Anterior cingulate cortex (tissue), 58 donors: ENCODE data around the gene KCNQ1.
A peak's percentile ranks its signal among the peaks of the same experiment; 100 is the strongest.

Experiments used
- DNase-seq, 58 donors: peaks; one replicate each; lab custom pipeline; 2025; lab: John Stamatoyannopoulos, UW

The KCNQ1 gene

DNA sequence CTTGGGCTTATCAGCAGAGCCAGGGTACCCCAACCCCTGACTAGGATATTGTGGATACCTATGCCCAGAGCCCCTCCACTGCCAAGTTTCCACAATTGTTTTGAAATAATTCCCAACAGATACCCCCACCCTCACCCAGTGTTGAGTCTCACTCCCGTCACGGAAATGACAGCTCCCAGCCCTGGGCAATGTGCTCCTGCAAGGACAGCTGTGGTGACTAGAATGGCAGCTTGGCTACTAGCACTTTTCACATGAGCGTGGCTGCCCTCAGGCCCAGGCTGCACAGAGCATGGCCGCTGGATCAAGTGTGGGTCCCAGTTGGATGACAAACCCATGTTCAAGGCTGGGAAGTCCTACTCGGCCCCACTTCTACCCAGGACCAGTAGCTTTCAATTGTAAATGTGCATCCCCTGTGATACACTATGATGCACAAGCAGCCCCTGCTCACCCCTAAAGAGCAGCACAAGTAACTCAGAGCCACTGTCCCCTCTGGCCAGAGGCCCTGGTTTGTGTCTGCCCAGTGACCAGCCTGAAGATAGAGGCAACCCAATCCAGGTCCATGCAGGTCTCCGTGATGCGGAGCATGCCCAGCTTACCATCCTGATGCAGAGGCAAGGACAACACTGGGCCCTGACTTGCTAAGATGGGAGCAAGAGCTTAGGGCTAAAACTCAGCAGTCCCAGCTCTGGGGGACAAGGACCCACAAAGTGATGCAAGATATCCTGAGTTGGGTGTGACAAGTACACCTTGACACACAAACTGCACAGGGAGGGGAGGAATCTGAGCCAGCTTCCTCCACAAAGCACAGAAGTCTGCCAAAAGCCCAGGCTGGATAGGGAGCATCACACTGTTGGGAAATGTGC is 241.8 kb downstream of the KCNQ1 start:
- DNase-seq = no peak

DNA sequence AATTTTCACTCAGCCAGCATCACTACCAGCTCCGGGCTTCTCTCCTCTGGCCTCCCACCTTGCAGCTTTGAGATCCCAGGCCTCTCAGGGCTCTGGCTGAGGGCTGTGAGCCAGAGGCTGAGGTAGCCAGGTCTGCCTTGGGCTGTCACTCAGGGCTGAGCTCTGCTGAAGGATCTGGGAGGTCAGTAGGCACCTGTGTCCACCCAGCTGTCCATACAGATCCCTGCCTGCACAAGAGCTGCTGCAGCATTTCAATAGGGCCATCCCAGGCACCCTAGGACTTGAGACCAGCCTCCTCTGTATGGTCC is 242.4 kb downstream of the KCNQ1 start:
- DNase-seq = no peak

DNA sequence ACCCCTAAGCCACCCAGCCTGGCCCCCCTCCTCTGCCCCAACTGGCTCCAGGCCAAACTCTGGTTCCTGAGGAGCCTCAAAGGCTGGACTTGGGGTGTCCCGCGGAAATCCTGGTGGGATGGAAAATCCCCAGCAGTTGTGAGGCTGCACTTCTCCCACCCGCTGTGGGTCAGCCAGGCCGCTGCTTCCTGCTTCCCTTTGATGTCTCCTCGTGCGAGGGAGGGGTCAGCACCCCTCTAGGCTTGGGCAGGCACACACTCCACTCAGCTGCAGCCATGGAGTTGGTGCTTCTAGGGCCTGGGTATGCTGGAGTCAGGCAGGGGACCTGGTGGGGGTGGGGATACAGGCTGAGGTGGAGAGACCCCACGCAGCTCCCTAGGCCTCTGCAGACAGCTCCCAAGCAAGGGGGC is 243.0 kb downstream of the KCNQ1 start:
- no peak for DNase-seq

DNA sequence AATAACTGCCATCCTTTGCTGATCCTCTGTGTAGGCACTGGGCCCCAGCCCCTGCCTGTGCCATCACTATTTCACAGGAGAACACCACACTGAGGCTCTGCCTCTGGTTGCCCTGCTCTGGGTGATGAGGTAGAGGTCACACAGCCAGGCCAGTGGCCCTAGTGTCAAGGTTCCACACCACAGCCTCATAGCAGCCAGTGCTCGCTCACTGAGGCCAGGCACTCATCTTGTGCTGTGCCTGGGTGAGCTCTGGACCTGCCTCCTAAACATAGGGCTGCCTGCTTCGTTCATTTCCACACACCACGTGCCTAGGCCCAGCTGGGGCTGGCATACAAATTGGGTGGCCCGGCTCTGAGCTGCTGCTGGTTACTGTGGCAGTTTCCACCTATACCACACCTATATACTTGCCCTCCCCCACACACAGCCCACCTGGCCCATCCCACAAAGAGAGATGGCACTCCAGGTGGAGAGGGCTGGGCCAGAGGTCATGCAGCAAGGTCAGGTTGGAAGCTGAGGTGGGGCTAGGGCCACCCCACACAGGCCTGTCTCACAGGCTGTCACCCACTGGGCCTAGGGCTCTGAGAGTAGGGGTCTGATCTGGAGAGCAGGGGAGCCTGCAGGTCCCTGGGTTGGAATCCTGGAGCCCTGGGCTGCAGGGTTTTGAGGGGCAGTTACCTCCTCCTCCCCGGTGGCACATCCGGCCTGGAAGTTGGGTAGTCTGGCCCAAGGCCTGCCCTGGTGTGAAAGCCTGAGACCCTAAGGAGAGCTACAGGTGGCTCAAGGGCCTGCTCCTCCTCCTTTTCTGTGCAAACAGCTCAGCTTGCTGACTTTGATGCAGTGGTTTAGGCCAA is 243.8 kb downstream of the KCNQ1 start:
- no peak for DNase-seq

DNA sequence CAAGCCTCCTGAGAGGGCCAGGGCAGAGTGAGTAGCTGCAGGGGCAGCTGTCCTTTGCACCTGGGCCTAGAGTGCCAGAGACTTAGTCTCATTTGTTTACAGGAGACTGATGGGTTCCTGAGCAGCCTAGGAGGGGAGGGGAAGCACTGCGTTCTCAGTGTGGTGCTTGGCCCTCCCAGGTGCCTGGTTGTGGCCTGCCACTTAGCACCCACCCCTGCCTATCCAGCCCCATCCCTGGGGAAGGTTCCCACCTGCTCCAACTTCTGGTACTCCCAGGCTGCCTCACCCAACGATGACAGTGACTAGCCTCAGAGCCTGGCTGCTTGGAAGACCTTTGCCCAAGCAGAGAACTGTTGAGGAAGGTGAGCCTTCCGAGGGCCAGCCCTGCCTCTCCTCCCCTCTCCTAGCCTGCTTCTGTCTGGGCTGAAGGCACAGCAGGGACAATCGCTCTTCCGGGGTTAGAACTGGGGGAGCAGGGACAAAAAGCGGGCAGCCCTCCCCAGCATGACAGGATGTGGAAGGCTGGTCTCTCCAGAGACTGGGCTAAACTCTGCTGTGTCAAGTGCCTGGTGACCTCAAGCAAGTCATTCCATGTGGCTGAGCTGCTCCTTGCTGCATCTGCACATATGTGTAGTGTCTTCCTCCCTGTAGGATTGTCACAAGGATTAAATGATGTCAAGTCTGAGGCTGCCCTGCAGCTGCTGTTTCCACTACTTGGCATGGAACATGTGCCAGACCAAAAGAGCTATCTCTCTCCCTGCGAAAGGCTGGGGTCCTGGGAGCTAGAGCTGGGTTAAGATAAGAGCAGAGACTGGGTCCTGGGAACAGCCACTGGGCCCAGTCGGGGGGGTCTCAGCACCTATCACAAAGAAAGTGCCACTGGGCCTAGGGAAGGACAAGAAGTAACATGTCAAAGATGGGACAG is 245.1 kb downstream of the KCNQ1 start:
- no peak for DNase-seq

DNA sequence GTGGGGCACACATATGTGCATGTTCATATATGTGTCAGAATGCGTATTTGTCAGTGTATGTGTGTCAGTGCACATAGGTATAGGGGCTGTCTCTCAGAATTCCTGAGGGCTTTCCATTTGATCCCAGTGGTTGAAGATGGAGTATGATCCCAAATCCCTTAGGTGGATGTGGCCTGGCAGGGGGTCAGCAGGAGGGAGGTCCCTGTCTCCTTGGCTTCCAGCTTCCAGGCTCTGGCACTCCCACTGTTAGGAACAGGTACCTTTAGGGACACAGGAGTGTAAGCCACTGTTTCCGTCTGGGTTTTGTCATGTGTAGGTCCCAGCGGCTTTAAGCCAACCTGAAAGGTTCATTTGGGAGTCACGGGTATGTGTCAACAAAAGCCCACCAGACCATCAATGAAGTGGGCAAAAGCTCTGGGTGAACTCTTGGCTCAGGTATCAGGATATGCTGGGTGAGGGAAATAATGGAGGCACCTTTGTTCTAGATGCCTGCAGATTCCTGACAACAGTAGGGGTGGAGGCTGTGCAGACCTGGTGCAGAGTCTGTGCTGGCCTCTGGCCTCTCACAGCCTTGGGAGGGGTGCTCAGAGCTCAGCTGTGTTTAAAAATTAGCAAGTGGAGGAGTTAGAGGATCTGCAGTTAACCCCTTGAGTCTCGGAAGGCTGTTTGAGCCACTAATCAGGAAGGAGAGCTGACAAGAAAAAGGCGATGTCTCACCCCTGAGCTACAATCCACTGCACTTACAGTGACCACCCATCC is 246.0 kb downstream of the KCNQ1 start:
- DNase-seq = no peak

DNA sequence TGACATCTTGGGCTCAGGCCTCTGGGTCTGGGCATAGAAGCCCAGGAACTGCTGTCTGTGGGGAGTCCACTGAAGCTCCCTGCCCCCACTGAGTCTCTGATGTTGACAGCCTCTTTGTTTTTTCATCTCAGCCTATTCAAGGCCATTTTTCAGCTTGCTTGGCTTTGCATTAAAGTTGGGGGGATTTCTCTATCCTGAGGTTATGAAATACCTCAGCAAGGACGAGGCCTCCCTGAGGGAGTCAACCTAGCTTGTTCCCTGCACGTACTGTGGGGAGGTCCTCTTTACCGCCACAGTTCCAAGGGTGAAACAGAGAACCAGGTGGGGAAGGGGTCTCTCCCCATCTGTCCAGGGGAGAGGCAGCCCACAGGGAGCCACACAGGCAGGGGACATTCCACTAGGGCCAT is 246.6 kb downstream of the KCNQ1 start:
- DNase-seq = no peak

DNA sequence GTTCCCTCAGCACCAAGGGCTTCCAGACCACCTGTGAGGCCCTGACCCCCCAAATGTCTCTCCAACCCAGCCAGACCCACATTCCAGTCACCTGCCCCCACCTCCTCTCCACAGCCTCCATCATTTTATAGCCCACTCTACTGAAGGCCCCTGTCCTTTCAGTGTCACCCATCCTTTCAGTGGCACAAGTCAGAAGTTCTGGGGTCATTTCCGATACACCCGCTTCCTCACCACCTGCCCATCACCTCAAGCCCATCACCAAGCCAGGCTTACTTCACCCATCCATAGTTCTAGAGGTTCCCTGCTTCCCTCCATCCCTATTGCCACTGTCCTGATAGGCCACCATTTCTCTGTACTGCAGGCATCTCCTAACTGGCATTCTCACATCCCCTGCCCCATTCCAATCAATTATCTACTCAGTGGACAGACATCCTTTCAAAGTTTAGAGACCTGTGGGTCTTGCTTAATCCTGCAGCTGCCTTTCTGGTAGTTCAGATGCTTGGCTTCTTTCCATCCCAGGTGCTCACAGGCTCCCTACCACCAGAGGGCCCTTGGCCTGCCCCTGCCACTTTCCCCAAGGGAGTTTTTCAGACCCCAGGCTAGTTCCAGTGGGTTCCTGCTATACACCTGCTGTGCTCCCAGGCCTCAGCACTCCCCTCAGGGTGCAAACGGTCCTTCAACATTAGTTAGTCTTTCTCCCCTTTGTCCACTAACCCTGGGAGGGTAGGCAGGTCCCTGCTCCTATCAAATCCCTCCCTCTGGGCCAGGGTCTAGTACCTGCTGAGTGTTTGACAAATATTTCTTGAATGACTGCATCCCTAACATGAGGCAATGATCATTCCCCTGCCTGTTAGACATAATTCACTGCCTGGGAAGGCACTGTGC is 247.4 kb downstream of the KCNQ1 start:
- DNase-seq = no peak

DNA sequence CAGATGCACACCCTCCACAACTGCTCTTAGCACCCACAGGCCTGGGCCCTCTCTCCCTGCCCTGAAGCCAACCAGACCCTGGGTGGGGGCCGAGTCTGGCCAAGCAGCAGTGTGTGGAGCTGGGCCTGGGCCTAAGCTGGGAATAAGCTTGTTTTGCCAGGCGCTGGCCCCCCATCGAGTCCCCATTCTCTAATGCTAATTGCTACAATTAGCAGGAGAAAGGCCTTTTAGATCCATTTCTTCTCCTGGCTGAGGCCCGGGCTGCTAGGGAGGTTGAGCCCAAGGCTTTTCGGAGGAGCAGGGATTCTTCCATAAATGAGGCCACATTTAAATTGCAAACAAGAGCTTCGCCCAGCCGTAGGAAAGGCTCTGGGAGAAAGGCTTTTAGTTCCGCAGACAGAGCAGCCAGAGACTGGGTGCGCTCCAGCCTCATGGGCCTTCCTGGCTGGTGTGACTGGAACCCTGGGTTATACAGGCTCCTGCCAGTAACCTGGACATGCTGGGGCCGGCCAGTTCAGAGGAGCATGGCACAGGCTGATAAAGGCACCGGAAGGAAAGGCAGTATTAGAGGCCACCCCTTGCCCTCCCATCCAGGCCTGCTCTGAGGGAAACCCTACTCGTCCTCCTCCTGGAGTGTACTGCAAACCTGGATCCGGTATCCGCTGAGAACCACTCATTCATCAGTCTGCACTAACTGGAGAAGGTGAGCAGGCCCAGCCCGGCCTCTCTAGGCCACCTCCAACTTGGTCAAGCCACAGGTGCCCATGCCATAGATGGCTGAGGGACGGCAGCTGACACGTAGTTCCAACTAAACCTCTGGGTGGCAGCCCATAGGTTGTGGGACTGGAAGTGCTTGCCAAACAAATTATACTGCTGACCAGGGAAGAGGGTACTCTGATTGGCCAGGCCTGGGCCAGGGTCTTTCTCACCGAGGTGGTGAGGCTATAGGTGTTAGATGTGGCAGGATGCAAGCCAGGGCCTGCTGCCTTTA is 248.8 kb downstream of the KCNQ1 start:
- peak in 40 of 58 donors; percentile 19 to 96 (median 56) for DNase-seq

DNA sequence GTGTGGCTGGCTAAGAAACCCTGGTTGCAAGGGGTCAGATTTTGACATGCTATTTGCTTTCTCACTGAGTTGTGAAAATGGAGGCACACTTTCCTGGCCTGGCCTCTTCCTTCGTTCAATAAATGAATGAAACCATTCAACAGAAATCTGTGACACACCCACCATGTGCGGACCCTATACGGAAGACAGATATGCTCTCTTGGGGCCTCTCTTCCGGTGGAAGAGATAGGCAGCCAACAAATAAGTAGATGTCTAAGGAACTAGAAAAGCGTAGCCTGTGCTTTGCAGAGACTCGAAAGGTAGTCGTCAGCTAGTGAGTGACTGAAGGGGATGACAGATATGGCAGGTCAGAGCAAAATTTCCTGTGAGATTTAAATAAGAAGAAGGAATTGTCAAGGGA is 249.7 kb downstream of the KCNQ1 start:
- no peak for DNase-seq

DNA sequence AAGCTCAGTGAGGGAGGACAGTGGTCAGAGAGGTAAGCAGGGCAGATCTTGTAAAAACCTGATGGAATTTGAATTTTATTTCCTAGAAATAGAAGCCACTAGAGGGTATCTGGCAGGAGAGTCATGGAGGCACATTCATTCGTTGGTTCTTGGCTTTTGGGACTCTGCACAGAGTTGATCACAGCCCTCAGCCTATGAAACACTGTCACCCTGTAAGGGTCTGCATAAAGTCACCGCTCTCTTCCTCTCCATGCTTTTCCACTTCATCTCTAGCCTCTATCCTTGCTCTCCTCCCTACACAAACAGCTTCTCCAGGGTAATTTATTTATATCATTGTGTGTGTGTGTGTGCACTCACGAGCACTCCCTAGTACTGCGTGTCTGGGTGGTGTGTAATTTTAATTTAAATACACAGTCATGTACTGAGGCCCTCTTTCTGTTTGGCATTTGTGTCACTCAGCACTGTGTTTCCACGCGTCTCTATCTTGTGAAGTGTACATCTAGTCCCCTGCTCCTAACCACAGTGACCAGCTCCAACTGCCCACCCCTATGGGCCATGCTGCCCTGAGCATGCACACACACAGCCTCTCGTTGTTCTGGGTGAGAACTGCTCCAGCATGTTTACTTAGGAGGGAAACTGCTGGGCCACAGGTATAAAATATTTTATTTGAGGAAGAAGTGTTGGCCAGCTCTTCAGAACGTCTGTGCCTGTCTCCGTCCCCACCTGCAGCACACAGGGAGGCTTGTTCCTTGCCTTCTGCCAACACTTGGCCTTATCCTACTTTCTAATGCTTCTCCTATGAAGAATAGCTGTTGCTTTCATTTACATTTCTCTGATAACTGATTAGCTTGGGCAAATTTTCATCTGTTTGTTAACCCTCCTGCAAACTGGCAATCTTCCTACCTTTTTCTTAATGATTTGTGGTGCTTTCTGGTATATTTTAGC is 250.5 kb downstream of the KCNQ1 start:
- no peak for DNase-seq

DNA sequence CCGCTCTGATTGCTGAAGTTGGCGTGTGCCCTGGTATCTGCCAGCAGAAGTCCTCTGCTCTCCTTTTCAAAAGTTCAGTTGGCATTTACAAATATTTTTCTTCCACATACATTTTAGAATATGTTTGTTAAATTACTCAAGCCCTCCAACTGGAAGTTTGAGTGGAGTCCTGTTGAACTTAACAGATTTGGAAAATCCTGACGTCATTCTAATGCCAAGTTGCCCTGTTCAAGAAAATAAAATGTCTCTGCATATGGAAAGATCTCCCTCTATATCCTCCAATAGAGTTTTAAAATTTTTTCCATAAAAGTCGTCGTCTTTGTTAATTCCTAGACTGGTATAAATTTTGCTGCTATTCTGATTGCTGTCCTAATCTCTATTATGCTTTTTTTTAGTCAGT is 251.6 kb downstream of the KCNQ1 start:
- no peak for DNase-seq

DNA sequence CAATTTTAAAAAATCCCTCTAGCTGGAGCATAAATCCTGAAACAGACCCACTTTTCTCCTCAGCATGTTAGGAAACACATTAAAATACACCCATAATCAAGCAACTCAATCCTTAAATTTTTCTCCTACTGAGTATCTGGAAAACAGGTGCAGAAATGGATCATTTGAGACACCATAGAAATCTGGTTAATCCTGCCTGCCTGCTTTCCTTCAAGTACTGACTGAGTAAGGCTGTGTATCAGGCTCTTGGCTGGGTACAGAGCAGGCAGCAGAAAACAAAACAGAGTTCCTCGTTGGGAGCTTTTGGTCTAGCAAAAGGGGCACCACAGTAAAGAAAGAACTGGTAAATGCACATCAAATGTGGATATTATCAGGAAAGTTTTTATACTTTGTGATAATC is 253.1 kb downstream of the KCNQ1 start:
- DNase-seq = no peak

DNA sequence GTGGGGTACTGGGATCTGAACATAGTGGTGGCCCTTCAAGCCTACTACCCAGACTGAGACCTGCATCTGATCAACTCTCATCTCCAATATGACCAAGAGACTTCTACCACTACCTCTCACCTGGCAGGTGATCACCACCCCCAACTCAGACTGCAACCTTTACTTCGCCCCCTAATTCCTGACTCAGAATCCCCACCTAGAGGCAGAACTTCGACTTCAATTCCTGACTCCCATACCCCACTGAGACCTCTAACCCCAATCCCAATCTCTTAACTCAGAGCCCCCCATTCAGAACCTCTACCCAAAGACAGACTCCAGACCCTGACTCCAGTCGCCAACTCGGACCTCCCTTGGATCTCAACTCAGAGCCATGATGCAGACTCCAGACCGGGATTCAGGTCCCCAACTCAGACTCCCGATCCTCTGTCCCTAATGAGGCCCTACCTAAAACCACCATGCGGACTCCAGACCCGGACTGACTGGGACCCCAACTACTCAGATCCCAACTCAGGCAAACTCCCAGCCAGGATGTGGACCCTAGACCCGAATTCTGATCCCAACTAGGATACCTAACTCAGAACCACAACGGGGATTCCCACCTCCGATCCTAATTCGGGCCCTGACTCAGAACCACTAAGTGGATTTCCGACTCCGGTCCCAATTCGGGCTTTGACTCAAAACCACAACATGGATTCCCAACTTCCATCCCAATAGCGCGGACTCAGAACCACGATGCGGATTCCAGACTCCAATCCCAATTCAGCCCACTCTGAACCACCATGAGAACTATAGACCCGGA is 253.8 kb downstream of the KCNQ1 start:
- no peak for DNase-seq

DNA sequence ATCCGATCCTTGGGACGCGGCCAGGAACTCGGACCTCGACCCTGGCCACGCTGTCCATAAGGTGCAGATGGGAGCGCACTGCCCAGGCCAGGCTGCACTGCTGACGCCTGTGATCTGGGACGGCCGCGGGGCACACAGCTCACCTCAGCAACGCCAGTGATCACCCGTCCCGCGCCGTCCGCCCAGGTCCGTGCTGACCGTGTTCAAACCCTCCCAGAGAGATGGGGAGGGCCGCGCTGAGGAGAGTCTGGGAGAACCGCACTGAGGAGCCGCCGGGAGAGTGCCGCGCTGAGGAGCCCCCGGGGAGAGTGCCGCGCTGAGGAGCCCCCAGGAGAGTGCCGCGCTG is 254.3 kb downstream of the KCNQ1 start:
- DNase-seq = no peak
